PC-3 (cell line): ENCODE data around the gene FBXO9. TPM values are rescaled to one million over a fixed set of nuclear protein-coding genes. Genes with fewer than 3 reads are reported as not detected.
A peak's percentile ranks its signal among the peaks of the same experiment; 100 is the strongest.

Experiments used
- ATAC-seq: fragments of 200-7000 bp; cut with Tn5 transposase; 2 replicates; pipeline ENCODE4 v1.9.1; 2020; ENCODE audit warnings: mild to moderate bottlenecking, moderate library complexity
- BruUV-seq: library from RNA; stranded (reverse); fragments of 400-500 nt; replicated peaks from 2 replicates; lab custom pipeline; 2021; lab: Mats Ljungman, UMichigan
- CTCF ChIA-PET: fragments of 300-600 bp; sonication (Branson Sonifier 250); formaldehyde crosslinking; loops from one replicate; lab custom pipeline; 2022; ENCODE audit warnings: antibody characterized with exemption; lab: Charles Lee
- POLR2A ChIA-PET: fragments of 300-600 bp; sonication (Branson Sonifier 250); formaldehyde crosslinking; loops from one replicate; lab custom pipeline; 2022; ENCODE audit warnings: antibody characterized with exemption; ENCODE audit not compliant: unreplicated experiment; lab: Charles Lee
- DNase-seq: peaks from one replicate; pipeline ENCODE4 v3.0.0-alpha.2; 2015
- H2AFZ ChIP-seq: fragments of 300-600 bp; sonication (generic); 2 replicates; pipeline ENCODE4 v1.6.0; 2016; ENCODE audit warnings: antibody characterized with exemption, low read length
- H3F3A ChIP-seq: fragments of 300-600 bp; sonication (generic); one replicate; pipeline ENCODE4 v1.6.0; 2017; ENCODE audit warnings: antibody characterized with exemption, low read length, control low read depth, mild to moderate bottlenecking; ENCODE audit not compliant: unreplicated experiment
- H3K27ac ChIP-seq: fragments of 300-600 bp; sonication (generic); 2 replicates; pipeline ENCODE4 v1.5.1; 2016; ENCODE audit warnings: mild to moderate bottlenecking, low read length
- H3K27me3 ChIP-seq: fragments of 300-600 bp; sonication (generic); 2 replicates; pipeline ENCODE4 v1.6.1; 2016; ENCODE audit warnings: low read length, mixed read lengths
- H3K36me3 ChIP-seq: fragments of 300-600 bp; sonication (generic); 2 replicates; pipeline ENCODE4 v1.6.1; 2016; ENCODE audit warnings: low read depth, mixed run types, low read length, mixed read lengths
- H3K4me1 ChIP-seq: fragments of 300-600 bp; sonication (generic); 2 replicates; pipeline ENCODE4 v1.5.1; 2016; ENCODE audit warnings: low read length; ENCODE audit not compliant: insufficient read depth
- H3K4me2 ChIP-seq: fragments of 300-600 bp; sonication (generic); 2 replicates; pipeline ENCODE4 v1.6.0; 2016; ENCODE audit warnings: low read length
- H3K4me3 ChIP-seq: fragments of 300-600 bp; sonication (generic); 2 replicates; pipeline ENCODE4 v1.5.1; 2016; ENCODE audit warnings: mild to moderate bottlenecking, low read length, mixed read lengths
- H3K79me2 ChIP-seq: fragments of 300-600 bp; sonication (generic); 2 replicates; pipeline ENCODE4 v1.6.1; 2017; ENCODE audit warnings: low read length, mixed read lengths
- H3K9ac ChIP-seq: fragments of 300-600 bp; sonication (generic); 2 replicates; pipeline ENCODE4 v1.6.0; 2016; ENCODE audit warnings: mild to moderate bottlenecking, low read length
- H3K9me2 ChIP-seq: fragments of 300-600 bp; sonication (generic); replicated peaks from 2 replicates; pipeline ENCODE4 v1.6.1; 2016; ENCODE audit warnings: mixed run types, low read length, mixed read lengths
- H3K9me3 ChIP-seq: fragments of 300-600 bp; sonication (generic); 2 replicates; pipeline ENCODE4 v1.6.1; 2016; ENCODE audit warnings: low read length, mixed read lengths
- H4K20me1 ChIP-seq: fragments of 300-600 bp; sonication (generic); 2 replicates; pipeline ENCODE4 v1.6.1; 2016; ENCODE audit warnings: low read length, mixed read lengths
- EZH2 ChIP-seq: fragments of 300-600 bp; sonication (generic); IDR thresholded peaks from one replicate; pipeline ENCODE4 v1.6.1; 2017; ENCODE audit warnings: antibody characterized with exemption, mild to moderate bottlenecking, low read length; ENCODE audit not compliant: unreplicated experiment
- EZH2phosphoT487 ChIP-seq: fragments of 300-600 bp; sonication (generic); IDR thresholded peaks from 2 replicates; pipeline ENCODE4 v1.6.1; 2018; ENCODE audit warnings: mild to moderate bottlenecking, antibody characterized with exemption, low read length, borderline replicate concordance
- intact Hi-C: fragments of 100-400 bp; cut with micrococcal nuclease; formaldehyde crosslinking; loops from 2 replicates; pipeline ENCODE4 v1.9.0; 2023
- total RNA-seq: library from RNA; depleted of rRNA; stranded (reverse); fragments of >200 nt; gene quantifications from 2 replicates; pipeline ENCODE4 v1.2.3, GENCODE V29; 2014
- TF ChIP-seq, protein P1 (sequence below): fragments of 300-600 bp; sonication (generic); conservative IDR thresholded peaks from 2 replicates; pipeline ENCODE4 v1.5.1; 2017; ENCODE audit warnings: antibody characterized with exemption, low read depth, mild to moderate bottlenecking, low read length

FBXO9 gene
- total RNA-seq, 1 experiment from 2014 or later, result 54.6 TPM

DNA sequence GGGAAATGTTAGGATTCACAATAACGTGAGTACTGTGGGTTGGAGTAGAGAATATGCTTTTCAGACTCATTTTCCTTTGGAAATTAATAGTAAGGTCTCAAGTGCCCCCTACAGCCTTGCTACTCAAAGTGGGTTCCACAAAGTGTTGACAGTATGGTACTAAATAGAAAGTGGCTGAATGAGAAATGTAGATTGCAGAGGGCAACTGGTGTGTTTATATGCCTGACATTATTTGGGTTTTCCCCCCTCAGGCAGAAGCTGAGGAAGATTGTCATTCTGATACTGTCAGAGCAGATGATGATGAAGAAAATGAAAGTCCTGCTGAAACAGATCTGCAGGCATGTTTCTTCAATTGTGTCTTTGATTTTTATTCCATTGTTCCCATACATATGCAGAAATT lies 5.6 kb downstream of the FBXO9 start:
- H3K27ac ChIP-seq, result no peak overlapping the region
- H3K36me3 ChIP-seq, result peaks cover 24% of the 10 kb centered on the region
- peaks cover 45% of the 10 kb centered on the region for H3K79me2 ChIP-seq
- H3K9ac ChIP-seq, result no peak overlapping the region
- H3K4me2 ChIP-seq, result no peak overlapping the region
- H3F3A ChIP-seq, result no peaks in the 10 kb centered on the region
- H3K4me1 ChIP-seq, result peaks cover 17% of the 10 kb centered on the region
- no TSS peak for BruUV-seq
- peaks cover 11% of the 10 kb centered on the region for H4K20me1 ChIP-seq
- ATAC-seq, result no peak
- H3K27me3 ChIP-seq, result no peaks in the 10 kb centered on the region
- POLR2A ChIA-PET, result no interaction called here
- CTCF ChIA-PET, result no interaction called here
- intact Hi-C loops, result no loop called here
- no peak for DNase-seq
- no peaks in the 10 kb centered on the region for H3K9me2 ChIP-seq
- H2AFZ ChIP-seq, result no peak overlapping the region
- no peak for TF ChIP-seq EZH2
- TF ChIP-seq, protein P1, sequence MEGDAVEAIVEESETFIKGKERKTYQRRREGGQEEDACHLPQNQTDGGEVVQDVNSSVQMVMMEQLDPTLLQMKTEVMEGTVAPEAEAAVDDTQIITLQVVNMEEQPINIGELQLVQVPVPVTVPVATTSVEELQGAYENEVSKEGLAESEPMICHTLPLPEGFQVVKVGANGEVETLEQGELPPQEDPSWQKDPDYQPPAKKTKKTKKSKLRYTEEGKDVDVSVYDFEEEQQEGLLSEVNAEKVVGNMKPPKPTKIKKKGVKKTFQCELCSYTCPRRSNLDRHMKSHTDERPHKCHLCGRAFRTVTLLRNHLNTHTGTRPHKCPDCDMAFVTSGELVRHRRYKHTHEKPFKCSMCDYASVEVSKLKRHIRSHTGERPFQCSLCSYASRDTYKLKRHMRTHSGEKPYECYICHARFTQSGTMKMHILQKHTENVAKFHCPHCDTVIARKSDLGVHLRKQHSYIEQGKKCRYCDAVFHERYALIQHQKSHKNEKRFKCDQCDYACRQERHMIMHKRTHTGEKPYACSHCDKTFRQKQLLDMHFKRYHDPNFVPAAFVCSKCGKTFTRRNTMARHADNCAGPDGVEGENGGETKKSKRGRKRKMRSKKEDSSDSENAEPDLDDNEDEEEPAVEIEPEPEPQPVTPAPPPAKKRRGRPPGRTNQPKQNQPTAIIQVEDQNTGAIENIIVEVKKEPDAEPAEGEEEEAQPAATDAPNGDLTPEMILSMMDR, result peak; percentile 17; the same call in 1 of the 2 replicates
- no peak for TF ChIP-seq EZH2phosphoT487
- no peak overlapping the region for H3K4me3 ChIP-seq
- H3K9me3 ChIP-seq, result no peaks in the 10 kb centered on the region

- intact Hi-C loops, result no loop called here
- ChIA-PET POLR2A (no interaction called here), CTCF (no interaction called here)
- Histone ChIP-seq H3K27me3 (no peaks in the 10 kb centered on the region), H3K4me2 (no peak overlapping the region), H2AFZ (no peak overlapping the region), H3K4me1 (no peaks in the 10 kb centered on the region), H3K36me3 (peaks cover 43% of the 10 kb centered on the region), H3K79me2 (peaks cover 11% of the 10 kb centered on the region), H3F3A (no peaks in the 10 kb centered on the region), H3K9me3 (no peaks in the 10 kb centered on the region), H3K9ac (no peak overlapping the region), H4K20me1 (no peaks in the 10 kb centered on the region), H3K4me3 (no peak overlapping the region), H3K9me2 (no peaks in the 10 kb centered on the region), H3K27ac (no peak overlapping the region)
- DNase-seq (no peak), ATAC-seq (no peak)
- TF ChIP-seq, protein P1, result no peak
- TF ChIP-seq EZH2 (no peak), EZH2phosphoT487 (no peak)
- no TSS peak for BruUV-seq
Observed at GRCh38 chr6:53074347-53074746, 9.1 kb downstream of the FBXO9 start.

DNA sequence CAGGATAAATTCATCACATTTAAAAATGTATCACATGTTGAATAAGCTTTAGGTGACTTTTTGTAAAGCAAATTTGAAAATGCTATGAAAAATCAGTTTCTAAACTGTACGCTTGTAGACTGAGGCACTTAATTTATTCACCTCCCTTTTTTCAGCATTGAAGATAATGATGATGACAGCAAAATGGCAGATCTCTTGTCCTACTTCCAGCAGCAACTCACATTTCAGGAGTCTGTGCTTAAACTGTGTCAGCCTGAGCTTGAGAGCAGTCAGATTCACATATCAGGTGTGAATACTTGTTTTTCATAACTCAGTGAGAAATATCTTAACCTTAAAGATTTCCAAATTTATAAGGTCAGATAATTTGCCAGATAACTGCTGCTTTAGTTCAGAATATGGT lies 15.6 kb downstream of the FBXO9 start:
- ATAC-seq (no peak), DNase-seq (no peak)
- Histone ChIP-seq H2AFZ (no peak overlapping the region), H3K27me3 (no peaks in the 10 kb centered on the region), H3K4me2 (no peak overlapping the region), H4K20me1 (no peaks in the 10 kb centered on the region), H3K9ac (no peak overlapping the region), H3K9me3 (no peaks in the 10 kb centered on the region), H3K4me1 (no peaks in the 10 kb centered on the region), H3K27ac (no peak overlapping the region), H3K79me2 (no peaks in the 10 kb centered on the region), H3F3A (no peaks in the 10 kb centered on the region), H3K36me3 (peaks cover 64% of the 10 kb centered on the region), H3K4me3 (no peak overlapping the region), H3K9me2 (no peaks in the 10 kb centered on the region)
- ChIA-PET CTCF (no interaction called here), POLR2A (no interaction called here)
- intact Hi-C loops, result no loop called here
- no peak for TF ChIP-seq EZH2
- TF ChIP-seq EZH2phosphoT487, result no peak
- TF ChIP-seq, protein P1, result no peak
- no TSS peak for BruUV-seq
